Measurements from ENCODE around the gene LIN28A. TPM values are rescaled to one million over a fixed set of nuclear protein-coding genes. Genes with fewer than 3 reads are reported as not detected.

The LIN28A gene
- polyA plus RNA-seq, 1 of the 3 experiments (the other 2 are of a cell fraction), result not detected

- POLR2A ChIA-PET, result interaction anchor here (1.4 kb wide), 1 partner anchor 18 kb away, joined by 3 read pairs; no protein-coding TSS in a partner anchor
- H3K4me3 ChIP-seq (ENCODE audit: low read depth in 2 of 2, low read length in 1 of 2), result no peak overlapping the region
- 98% methylated on average over 5 of the region's 5 CpGs for WGBS (ENCODE audit: low lambda C conversion rate)
- no peak overlapping the region for H3K27ac ChIP-seq (ENCODE audit: low read depth in 2 of 2, low read length in 1 of 2)
- TF ChIP-seq FOSL2 (IDR thresholded peaks at IDR 0.05; ENCODE audit: borderline replicate concordance, low read depth), result no peak
- TF ChIP-seq POLR2AphosphoS5 (IDR thresholded peaks at IDR 0.05; ENCODE audit: low read depth, low read length), result no peak
- no peak for TF ChIP-seq MXI1 (IDR thresholded peaks at IDR 0.05; ENCODE audit: low read depth, low read length)
- no peak for TF ChIP-seq ZBTB33 (IDR thresholded peaks at IDR 0.05; ENCODE audit: borderline replicate concordance, low read depth)
- TF ChIP-seq CTCF (IDR thresholded peaks at IDR 0.05), result no peak
- no peak for TF ChIP-seq EP300 (IDR thresholded peaks at IDR 0.05; ENCODE audit: borderline replicate concordance in 1 of 2, low read depth in 1 of 2, low read length in 1 of 2)
- TF ChIP-seq NFIC (IDR thresholded peaks at IDR 0.05; ENCODE audit: borderline replicate concordance), result no peak
- no peak for TF ChIP-seq TCF12 (IDR thresholded peaks at IDR 0.05)
- TF ChIP-seq SIN3A (IDR thresholded peaks at IDR 0.05; ENCODE audit: borderline replicate concordance, low read depth, low read length), result no peak
- no peak for TF ChIP-seq IRF3 (IDR thresholded peaks at IDR 0.05; ENCODE audit: low read depth, low read length)
- TF ChIP-seq RAD21 (IDR thresholded peaks at IDR 0.05; ENCODE audit: low read length), result no peak
- no peak overlapping the region for H3K4me2 ChIP-seq
- peaks cover 40 to 64% of the 10 kb centered on the region in 2 experiments for H3K36me3 ChIP-seq (replicated peaks in 1 of 2; ENCODE audit: control insufficient read depth in 1 of 2, insufficient read depth in 2 of 2, low read length in 1 of 2)
- no peak overlapping the region for H3K9ac ChIP-seq
- H3K9me3 ChIP-seq, result no peaks in the 10 kb centered on the region
- H2AFZ ChIP-seq (ENCODE audit: low read depth), result no peak overlapping the region
- H3K9me2 ChIP-seq, result no peaks in the 10 kb centered on the region
- H3K79me2 ChIP-seq (ENCODE audit: insufficient read depth), result peaks cover 17% of the 10 kb centered on the region
- H3K4me1 ChIP-seq (ENCODE audit: control insufficient read depth in 1 of 2, insufficient read depth in 2 of 2, low read depth in 1 of 2, low read length in 1 of 2), result peaks cover 3 to 26% of the 10 kb centered on the region in 2 experiments; a peak in 3 of 4 replicates
- H3F3A ChIP-seq (replicated peaks; ENCODE audit: insufficient read depth), result peaks cover 30% of the 10 kb centered on the region
- H3K27me3 ChIP-seq (ENCODE audit: insufficient read depth), result no peaks in the 10 kb centered on the region
- CTCF ChIA-PET, result interaction anchor here (0.6 to 1.7 kb wide), 6 partner anchors 25 to 510 kb away, joined by 3 to 7 read pairs (median 4); partner anchors contain the start of gene DHDDS
- no peak for DNase-seq
- H4K20me1 ChIP-seq (ENCODE audit: insufficient read depth), result peaks cover 26% of the 10 kb centered on the region
Measured at GRCh38 chr1:26469558-26469957, 58.9 kb downstream of the LIN28A start.

All from SK-N-SH (cell line).